ENCODE measurements around the gene HLA-B.

Gene HLA-B

DNA sequence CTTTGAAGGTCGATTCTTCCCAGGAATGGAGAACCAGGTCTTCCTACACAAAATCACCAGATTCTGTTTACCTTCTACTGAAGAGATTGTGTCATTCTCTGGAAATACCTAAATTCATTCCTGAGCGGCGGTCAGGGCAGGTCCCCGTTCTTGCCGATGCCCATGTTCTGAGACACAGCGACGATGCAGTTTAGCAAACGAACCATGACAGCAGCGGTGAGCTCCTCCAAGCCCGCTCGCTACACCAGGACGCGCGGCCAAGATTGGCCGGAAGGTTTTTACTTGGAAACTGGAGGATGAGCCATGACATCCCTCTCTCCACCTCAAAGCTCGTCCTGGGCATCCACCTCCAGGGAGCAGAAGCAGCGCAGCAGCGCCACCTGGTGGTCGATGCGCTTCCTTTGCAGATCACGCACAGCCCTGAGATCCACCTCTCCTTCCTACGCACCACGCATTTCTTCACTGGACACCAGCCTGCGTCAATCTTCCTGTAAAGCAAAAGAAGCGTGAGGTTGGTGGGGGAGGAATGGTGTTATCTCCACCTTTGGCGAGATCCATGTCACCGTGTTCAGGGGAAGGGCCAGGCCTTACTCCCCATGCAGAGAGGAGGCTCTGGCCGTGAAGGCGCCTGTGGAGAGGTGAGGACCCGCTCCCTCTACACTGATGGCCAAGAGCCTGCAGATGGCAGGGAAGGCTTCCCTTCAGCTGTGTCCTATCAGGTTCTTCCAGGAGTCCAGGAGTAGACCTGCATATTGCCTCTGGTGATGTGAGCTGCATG is 9.9 kb upstream of the HLA-B start:
- no peak for TF ChIP-seq POLR2AphosphoS5 (IDR thresholded peaks at IDR 0.05; ENCODE audit: low read depth, low read length)
- TF ChIP-seq, protein P1, sequence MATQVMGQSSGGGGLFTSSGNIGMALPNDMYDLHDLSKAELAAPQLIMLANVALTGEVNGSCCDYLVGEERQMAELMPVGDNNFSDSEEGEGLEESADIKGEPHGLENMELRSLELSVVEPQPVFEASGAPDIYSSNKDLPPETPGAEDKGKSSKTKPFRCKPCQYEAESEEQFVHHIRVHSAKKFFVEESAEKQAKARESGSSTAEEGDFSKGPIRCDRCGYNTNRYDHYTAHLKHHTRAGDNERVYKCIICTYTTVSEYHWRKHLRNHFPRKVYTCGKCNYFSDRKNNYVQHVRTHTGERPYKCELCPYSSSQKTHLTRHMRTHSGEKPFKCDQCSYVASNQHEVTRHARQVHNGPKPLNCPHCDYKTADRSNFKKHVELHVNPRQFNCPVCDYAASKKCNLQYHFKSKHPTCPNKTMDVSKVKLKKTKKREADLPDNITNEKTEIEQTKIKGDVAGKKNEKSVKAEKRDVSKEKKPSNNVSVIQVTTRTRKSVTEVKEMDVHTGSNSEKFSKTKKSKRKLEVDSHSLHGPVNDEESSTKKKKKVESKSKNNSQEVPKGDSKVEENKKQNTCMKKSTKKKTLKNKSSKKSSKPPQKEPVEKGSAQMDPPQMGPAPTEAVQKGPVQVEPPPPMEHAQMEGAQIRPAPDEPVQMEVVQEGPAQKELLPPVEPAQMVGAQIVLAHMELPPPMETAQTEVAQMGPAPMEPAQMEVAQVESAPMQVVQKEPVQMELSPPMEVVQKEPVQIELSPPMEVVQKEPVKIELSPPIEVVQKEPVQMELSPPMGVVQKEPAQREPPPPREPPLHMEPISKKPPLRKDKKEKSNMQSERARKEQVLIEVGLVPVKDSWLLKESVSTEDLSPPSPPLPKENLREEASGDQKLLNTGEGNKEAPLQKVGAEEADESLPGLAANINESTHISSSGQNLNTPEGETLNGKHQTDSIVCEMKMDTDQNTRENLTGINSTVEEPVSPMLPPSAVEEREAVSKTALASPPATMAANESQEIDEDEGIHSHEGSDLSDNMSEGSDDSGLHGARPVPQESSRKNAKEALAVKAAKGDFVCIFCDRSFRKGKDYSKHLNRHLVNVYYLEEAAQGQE (IDR thresholded peaks at IDR 0.05; ENCODE audit: insufficient read depth in 1 of 2, low read depth in 2 of 2, low read length in 2 of 2): no peak
- TF ChIP-seq TAF1 (IDR thresholded peaks at IDR 0.05; ENCODE audit: borderline replicate concordance, insufficient read depth, low read length): no peak
- no peak for TF ChIP-seq FOXP2 (optimal IDR thresholded peaks at IDR 0.05; ENCODE audit: borderline replicate concordance, extremely low read depth, extremely low read length, insufficient read depth)
- TF ChIP-seq SIN3A (IDR thresholded peaks at IDR 0.05; ENCODE audit: borderline replicate concordance, insufficient read depth, low read length): no peak

DNA sequence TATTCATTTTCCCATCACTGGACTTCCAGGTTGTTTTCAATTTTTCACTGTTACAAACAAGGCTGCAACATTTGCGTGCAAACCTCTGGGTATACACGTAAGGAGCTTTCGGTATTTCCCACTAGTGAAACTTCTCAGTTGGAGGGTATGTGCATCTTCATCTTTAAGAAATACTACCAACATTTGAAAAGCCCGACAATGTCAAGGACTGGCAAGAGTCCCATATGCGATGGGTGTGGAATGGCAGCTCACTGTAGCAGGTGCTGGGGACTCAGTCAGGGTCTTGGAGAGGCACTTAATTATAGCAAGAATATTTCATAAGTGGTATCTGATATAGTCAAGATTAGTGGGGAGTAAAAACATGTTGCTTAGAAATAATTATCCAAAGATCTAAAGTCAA is 8.9 kb upstream of the HLA-B start:
- no peak for TF ChIP-seq TAF1 (IDR thresholded peaks at IDR 0.05; ENCODE audit: borderline replicate concordance, insufficient read depth, low read length)
- no peak for TF ChIP-seq POLR2AphosphoS5 (IDR thresholded peaks at IDR 0.05; ENCODE audit: low read depth, low read length)
- TF ChIP-seq FOXP2 (optimal IDR thresholded peaks at IDR 0.05; ENCODE audit: borderline replicate concordance, extremely low read depth, extremely low read length, insufficient read depth): no peak
- TF ChIP-seq SIN3A (IDR thresholded peaks at IDR 0.05; ENCODE audit: borderline replicate concordance, insufficient read depth, low read length): no peak
- TF ChIP-seq, protein P1 (IDR thresholded peaks at IDR 0.05; ENCODE audit: insufficient read depth in 1 of 2, low read depth in 2 of 2, low read length in 2 of 2): no peak

DNA sequence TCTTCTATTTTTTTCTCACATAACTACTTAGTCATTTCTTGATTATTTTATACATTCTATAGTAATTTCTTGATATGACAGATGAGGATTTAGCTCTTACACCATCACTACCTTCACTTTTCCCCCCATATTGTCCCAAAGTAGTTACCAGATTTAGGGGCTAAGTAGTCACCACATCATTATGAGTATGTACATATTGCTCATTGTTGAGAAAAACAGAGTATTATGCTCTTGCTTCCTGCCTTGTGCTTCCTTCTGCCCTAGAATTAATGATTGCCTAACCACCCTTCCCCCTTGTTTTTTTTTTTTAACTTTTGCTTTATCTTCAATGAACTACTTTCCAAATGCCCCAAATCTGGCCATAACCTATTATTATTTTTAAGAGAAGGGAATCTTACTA is 6.8 kb upstream of the HLA-B start:
- no peak for TF ChIP-seq TAF1 (IDR thresholded peaks at IDR 0.05; ENCODE audit: borderline replicate concordance, insufficient read depth, low read length)

DNA sequence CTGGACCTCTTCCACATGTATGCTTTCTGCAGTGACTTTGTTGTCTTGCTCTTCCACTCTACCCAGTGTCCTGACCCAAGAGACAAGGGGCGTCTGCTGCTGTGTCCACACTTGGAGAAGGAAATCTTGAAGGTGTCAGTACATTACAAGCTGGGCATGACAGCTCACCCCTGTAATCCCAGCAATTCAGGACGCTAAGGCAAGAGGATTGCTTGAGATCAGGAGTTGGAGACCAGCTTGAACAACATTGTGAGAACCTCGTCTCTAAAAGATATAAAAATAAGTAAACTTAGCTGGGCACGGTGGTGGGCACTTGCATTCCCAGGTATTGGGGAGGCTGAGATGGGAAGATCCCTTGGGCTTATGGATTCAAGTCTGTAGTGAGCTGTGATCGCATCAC is 5.8 kb upstream of the HLA-B start:
- TF ChIP-seq FOXP2 (optimal IDR thresholded peaks at IDR 0.05; ENCODE audit: borderline replicate concordance, extremely low read depth, extremely low read length, insufficient read depth): no peak

DNA sequence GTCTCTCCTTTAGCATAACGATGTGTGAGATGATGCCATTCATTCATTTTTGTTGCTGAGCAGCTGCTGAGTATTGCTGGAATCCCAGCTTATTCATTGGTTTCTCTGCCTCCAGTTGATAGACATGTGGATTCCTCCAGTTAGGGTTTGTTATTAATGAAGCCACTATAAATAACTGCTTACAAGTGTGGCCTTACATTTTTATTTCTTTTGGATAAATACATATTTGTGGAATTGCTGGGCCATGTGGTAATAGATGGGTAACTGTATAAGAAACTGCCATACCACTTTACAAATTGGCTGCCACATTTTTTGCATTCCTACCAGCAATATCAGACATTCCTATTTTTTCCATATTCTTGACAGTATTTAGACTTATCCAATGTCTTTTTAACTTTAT is 2.6 kb upstream of the HLA-B start:
- TF ChIP-seq POLR2AphosphoS5 (IDR thresholded peaks at IDR 0.05; ENCODE audit: low read depth, low read length): no peak
- no peak for TF ChIP-seq TAF1 (IDR thresholded peaks at IDR 0.05; ENCODE audit: borderline replicate concordance, insufficient read depth, low read length)
- TF ChIP-seq, protein P1 (IDR thresholded peaks at IDR 0.05; ENCODE audit: insufficient read depth in 1 of 2, low read depth in 2 of 2, low read length in 2 of 2): no peak
- TF ChIP-seq FOXP2 (optimal IDR thresholded peaks at IDR 0.05; ENCODE audit: borderline replicate concordance, extremely low read depth, extremely low read length, insufficient read depth): no peak
- TF ChIP-seq SIN3A (IDR thresholded peaks at IDR 0.05; ENCODE audit: borderline replicate concordance, insufficient read depth, low read length): no peak

DNA sequence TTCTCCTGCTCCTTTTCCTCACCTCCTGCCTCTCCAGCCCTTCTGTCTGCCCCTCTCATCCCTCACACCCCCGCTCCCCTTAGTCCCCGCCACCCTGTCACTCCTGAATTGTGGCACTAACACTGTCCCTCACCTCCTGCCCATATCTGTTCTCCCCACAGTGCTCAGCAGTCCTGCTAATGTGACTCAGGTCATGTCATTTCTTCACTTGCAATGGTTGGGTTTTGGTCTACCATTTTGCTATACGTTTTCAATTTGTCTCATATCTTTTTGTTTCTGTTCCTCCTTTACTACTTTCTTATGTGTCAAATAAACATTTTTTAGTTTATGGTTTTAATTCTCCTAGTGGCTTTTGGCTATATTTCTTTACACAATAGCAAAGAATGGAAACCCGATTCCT is 1.3 kb upstream of the HLA-B start:
- TF ChIP-seq TAF1 (IDR thresholded peaks at IDR 0.05; ENCODE audit: borderline replicate concordance, insufficient read depth, low read length) (no peak), POLR2AphosphoS5 (IDR thresholded peaks at IDR 0.05; ENCODE audit: low read depth, low read length) (no peak), SIN3A (IDR thresholded peaks at IDR 0.05; ENCODE audit: borderline replicate concordance, insufficient read depth, low read length) (no peak), FOXP2 (optimal IDR thresholded peaks at IDR 0.05; ENCODE audit: borderline replicate concordance, extremely low read depth, extremely low read length, insufficient read depth) (no peak)
